Activated T-helper 2 cell treated with anti-CD3 and anti-CD28 coated beads, Interferon-gamma antibody, Interleukin-2, Interleukin-4, amounts not matched to agents 10 μg/mL and 5 μg/mL and 100 μg/mL, durations not matched to agents 14 hours and 24 hours and 36 hours (primary cell): ENCODE measurements around the gene RGS3. TPM values are rescaled to one million over a fixed set of nuclear protein-coding genes. Genes with fewer than 3 reads are reported as not detected.
A peak's percentile ranks its signal among the peaks of the same experiment; 100 is the strongest.

Experiments used
- DNase-seq: peaks from one replicate; pipeline ENCODE4 v3.0.0; 2021; ENCODE audit warnings: low spot score
- H3K27ac Mint-ChIP-seq: one replicate; pipeline ENCODE4 v1.8.0; 2021; ENCODE audit warnings: mixed read lengths
- H3K27me3 Mint-ChIP-seq: one replicate; pipeline ENCODE4 v1.8.0; 2021; ENCODE audit warnings: low read depth, mixed read lengths
- H3K36me3 Mint-ChIP-seq: one replicate; pipeline ENCODE4 v1.8.0; 2021; ENCODE audit warnings: low read depth, mixed read lengths
- H3K4me1 Mint-ChIP-seq: one replicate; pipeline ENCODE4 v1.8.0; 2021; ENCODE audit warnings: low read depth, mixed read lengths
- H3K4me3 Mint-ChIP-seq: one replicate; pipeline ENCODE4 v1.8.0; 2021; ENCODE audit warnings: low read depth, mild to moderate bottlenecking, moderate library complexity, mixed read lengths
- H3K9me3 Mint-ChIP-seq: one replicate; pipeline ENCODE4 v1.8.0; 2021; ENCODE audit warnings: mixed read lengths
- intact Hi-C: fragments of 100-400 bp; cut with micrococcal nuclease; formaldehyde crosslinking; loops from one replicate; pipeline ENCODE4 v1.15.1; 2023
- total RNA-seq: library from RNA; stranded (reverse); gene quantifications from 2 replicates; pipeline ENCODE4 v1.2.3, GENCODE V29; 2022

Gene RGS3
- total RNA-seq, 1 donor from 2014 or later, result 64.2 TPM

DNA sequence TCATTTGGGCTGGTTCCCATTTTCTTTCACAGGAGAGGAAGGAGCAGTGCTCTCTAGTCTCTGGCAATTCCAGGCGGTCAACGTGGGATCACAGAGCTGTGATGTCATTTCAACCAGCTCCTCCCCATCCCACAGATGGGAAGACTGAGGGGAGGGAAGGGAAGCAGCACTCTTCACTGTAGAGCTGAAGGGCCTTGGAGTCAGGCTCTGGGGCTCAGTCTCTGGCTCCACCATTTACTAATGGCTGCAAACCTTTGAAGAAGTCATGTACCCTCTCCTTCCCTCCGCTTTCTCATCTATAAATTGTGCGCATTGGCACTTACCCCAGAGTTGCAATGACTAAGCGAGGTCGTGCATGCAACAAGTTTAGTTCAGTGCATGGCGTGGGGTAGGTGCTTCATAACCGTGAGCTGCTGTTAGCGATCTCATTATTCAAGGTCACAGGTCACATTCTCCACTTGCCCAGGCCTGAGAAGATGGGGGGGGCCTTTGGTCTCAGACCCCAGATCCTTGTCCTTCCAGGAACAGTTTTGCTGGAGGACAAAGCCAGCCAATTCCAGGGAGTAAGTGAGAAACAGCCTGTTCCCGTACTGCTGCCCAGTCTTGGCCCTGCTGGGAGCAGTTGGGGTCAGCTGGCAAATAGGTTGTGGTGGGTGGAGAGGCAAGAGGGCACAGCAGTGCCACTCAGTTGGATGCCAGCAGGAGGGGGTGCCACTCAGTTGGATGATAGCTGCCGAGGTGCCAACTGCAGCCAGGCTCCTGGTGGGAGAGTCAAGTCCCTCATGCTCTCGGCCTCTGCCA is 136.7 kb downstream of the RGS3 start:
- H3K4me3 Mint-ChIP-seq, result no peak overlapping the region
- no peaks in the 10 kb centered on the region for H3K27me3 Mint-ChIP-seq
- H3K9me3 Mint-ChIP-seq, result no peaks in the 10 kb centered on the region
- peaks cover 14% of the 10 kb centered on the region for H3K4me1 Mint-ChIP-seq
- peaks cover 28% of the 10 kb centered on the region for H3K36me3 Mint-ChIP-seq
- H3K27ac Mint-ChIP-seq, result no peak overlapping the region
- intact Hi-C loops, result no loop called here
- DNase-seq, result no peak

DNA sequence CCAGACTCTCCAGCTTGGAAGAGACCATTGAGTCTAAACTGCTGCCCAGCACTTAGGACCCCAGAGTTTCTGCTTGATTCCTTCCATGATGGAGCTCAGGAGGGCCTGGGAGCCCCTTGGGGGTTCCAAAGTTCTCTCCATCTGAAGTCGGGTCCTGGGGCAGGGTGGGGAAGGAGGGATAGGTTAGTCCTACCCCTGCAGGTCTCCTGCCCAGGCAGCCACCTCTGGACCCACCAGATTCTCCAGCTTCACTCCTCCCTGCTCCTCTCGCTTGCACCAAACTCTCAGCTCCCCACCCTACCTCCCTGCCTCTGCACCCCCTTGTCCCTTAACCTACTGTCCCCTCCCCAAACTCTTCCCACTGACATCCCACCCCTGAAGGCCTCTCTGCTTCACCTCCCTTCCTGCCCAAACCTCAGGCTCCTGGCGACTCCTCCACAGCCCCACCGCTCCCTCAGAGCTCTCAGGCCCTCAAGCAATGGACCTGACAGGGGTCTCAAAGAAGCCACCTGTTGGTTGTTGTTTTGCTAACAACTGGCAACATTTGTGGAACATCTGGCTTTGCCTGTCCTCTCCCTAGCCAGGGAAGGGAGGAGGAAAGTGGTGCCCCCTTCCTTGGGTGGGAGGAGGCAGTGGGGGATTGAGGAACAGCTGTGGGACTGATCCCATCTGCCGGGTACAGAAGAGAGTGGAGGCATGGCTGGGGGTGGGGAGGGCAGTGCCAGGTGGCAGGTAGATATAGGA is 137.5 kb downstream of the RGS3 start:
- Mint-ChIP-seq H3K9me3 (no peaks in the 10 kb centered on the region), H3K36me3 (peaks cover 20% of the 10 kb centered on the region), H3K4me3 (no peak overlapping the region), H3K4me1 (peaks cover 16% of the 10 kb centered on the region), H3K27ac (peak overlapping the region; percentile 26), H3K27me3 (no peaks in the 10 kb centered on the region)
- no peak for DNase-seq
- intact Hi-C loops, result no loop called here

DNA sequence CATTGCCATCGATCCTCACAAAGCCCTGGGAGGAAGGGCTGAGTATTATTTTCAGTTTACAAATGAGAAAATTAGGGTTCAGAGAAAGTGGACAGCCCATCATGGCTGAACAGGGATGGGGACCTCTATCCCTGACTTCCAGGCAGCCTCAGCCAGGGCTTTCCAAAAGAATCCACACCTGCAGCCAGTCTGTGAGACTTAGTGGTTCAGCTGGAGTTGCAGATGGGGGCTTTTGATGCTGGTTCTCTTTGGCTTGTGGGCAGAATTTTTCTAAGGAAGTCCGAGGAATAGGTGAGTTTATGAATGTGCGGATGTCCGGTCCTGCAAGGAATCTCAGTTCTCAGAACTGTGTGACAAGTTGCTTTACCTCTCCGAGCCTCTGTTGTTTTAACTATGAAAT is 138.1 kb downstream of the RGS3 start:
- H3K9me3 Mint-ChIP-seq, result no peaks in the 10 kb centered on the region
- H3K36me3 Mint-ChIP-seq, result peaks cover 14% of the 10 kb centered on the region
- no peaks in the 10 kb centered on the region for H3K27me3 Mint-ChIP-seq
- H3K4me1 Mint-ChIP-seq, result peaks cover 16% of the 10 kb centered on the region
- H3K4me3 Mint-ChIP-seq, result no peak overlapping the region
- intact Hi-C loops, result loop anchor here (1.0 kb wide), 2 partner anchors 10 to 22 kb away; no protein-coding TSS in a partner anchor
- H3K27ac Mint-ChIP-seq, result peak overlapping the region; percentile 77
- DNase-seq, result no peak

DNA sequence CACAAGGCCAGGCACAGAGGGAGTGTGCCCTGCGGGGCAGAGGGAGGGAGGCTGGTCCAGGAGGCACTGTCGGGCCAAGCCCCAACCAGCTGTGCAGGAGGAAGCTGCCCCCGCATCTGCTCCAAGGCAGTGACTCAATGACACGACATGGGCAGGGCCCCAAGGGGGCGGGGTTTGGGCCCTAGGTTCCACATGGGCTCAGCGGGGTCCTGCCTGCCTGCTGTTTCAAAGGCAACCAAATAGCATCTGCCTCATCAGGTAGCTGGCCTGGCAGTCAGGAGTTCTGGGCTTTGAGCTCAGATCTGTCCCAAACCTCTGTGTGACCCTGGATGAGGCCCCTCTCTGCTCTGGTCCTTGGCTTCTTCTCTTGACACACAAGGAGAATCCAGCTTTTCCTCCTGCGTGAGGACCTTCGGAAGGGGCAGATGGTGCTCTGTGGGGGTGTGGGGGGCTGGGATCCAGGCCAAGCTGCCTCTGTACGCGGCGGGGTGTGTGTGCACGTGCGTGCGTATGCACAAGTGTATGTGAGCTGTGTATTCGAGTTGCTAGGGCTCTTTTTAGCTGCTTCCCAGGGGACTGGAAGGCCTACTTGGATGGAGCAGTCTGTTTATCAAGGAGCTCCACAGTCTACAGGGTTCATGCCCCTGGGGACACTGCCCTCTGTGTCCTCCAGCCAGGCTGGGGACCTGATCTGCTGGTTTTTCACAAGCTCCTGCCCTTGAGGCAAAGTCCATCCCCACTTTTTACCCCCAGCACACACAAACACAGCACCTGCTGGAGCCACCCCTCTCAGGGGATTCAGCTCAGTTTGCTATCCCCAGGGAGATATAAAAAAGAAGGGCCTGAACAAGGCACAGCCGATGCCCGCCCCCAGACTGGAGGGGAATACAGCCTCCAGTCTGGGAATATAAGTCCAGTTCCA is 138.9 kb downstream of the RGS3 start:
- DNase-seq, result no peak
- H3K27ac Mint-ChIP-seq, result peak overlapping the region; percentile 77
- intact Hi-C loops, result loop anchor here (1.0 kb wide), 2 partner anchors 11 to 21 kb away; no protein-coding TSS in a partner anchor
- H3K9me3 Mint-ChIP-seq, result no peaks in the 10 kb centered on the region
- no peaks in the 10 kb centered on the region for H3K27me3 Mint-ChIP-seq
- H3K36me3 Mint-ChIP-seq, result peaks cover 7% of the 10 kb centered on the region
- H3K4me3 Mint-ChIP-seq, result no peak overlapping the region
- peaks cover 16% of the 10 kb centered on the region for H3K4me1 Mint-ChIP-seq

DNA sequence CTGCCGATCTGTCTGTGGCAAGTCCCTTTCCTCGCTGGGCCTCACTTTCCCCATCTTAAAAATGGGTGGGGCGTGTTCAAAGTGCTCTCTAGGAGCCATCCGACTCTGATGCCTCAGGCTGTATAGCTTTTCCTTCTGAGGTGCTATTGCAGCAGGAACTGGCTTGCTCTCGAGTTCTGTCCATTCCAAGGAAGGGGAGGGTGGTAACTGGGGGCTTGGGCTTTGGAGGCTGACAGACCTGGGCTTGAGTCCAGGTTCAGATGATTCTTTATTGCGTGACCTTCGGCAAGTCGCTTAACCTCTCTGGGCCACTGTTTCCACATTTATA is 139.5 kb downstream of the RGS3 start:
- Mint-ChIP-seq H3K27me3 (no peaks in the 10 kb centered on the region), H3K9me3 (no peaks in the 10 kb centered on the region), H3K36me3 (peaks cover 3% of the 10 kb centered on the region), H3K4me3 (no peak overlapping the region), H3K27ac (no peak overlapping the region), H3K4me1 (peaks cover 16% of the 10 kb centered on the region)
- DNase-seq, result no peak
- intact Hi-C loops, result no loop called here

DNA sequence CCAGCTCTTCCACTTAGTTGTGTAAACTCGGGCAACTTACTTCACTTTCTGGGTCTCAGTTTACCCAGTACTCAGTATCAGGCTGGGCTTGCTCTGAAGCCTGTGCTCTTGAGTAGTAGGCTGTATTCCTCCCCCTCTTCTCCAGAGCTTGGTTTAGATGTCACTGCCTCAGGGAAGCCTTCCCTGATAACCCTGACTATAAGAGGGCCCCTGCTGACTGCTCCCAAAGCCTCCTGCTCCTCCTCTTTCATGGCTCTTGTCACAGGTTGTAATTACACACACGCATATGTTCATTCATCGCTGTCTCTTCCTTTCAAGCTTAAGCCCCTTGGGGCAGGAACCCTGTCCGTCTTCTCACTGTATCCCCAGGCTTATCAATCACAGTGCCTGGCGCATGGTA is 140.2 kb downstream of the RGS3 start:
- no peaks in the 10 kb centered on the region for H3K9me3 Mint-ChIP-seq

DNA sequence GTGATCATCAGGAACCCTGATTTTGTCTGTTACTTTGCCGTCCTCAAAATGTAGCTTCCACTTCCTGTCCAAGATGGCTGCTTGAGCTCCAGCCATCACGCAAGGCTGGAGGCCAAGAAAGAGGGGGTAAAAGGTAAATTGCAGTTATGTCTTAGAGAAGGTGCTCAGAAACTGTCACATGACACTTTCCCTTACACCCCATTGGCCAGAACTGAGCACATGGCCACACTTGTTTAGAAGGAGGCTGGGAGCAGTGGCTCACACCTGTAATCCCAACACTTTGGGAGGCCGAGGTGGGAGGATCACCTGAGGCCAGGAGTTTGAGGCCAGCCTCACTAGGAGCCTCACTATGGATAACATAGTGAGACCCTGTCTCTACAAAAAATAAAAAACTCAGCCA is 140.9 kb downstream of the RGS3 start:
- Mint-ChIP-seq H3K27ac (no peak overlapping the region), H3K36me3 (no peaks in the 10 kb centered on the region), H3K9me3 (no peaks in the 10 kb centered on the region), H3K27me3 (no peaks in the 10 kb centered on the region), H3K4me1 (peaks cover 16% of the 10 kb centered on the region), H3K4me3 (no peak overlapping the region)
- no peak for DNase-seq
- intact Hi-C loops, result no loop called here

More for the DNA sequence above, 140.2 kb downstream of the RGS3 start:
- no peak for DNase-seq
- Mint-ChIP-seq H3K4me3 (no peak overlapping the region), H3K27ac (no peak overlapping the region), H3K27me3 (no peaks in the 10 kb centered on the region), H3K4me1 (peaks cover 16% of the 10 kb centered on the region), H3K36me3 (peaks cover 3% of the 10 kb centered on the region)
- intact Hi-C loops, result no loop called here

DNA sequence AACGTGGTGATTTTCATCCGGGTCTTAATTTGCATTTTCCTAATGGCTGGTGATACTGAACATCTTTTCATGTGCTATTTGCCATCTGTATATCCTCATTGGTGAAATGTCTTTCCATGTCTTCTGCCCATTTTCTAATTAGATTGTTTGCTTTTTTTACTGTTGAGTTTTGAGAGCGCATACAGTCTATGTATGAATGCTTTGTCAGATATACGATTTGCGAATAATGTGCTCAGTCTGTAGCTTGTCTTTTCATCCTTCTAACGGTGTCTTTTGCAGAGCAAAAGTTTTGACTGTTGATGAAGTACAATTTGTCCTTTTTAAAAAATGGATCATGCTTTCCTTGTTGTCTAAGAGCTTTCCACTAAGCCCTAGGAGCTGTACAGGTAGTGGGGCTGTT is 143.0 kb downstream of the RGS3 start:
- H3K27me3 Mint-ChIP-seq, result no peaks in the 10 kb centered on the region
- H3K4me3 Mint-ChIP-seq, result no peak overlapping the region
- intact Hi-C loops, result no loop called here
- no peak overlapping the region for H3K27ac Mint-ChIP-seq
- H3K36me3 Mint-ChIP-seq, result no peaks in the 10 kb centered on the region
- no peaks in the 10 kb centered on the region for H3K9me3 Mint-ChIP-seq
- no peak for DNase-seq
- peaks cover 11% of the 10 kb centered on the region for H3K4me1 Mint-ChIP-seq

DNA sequence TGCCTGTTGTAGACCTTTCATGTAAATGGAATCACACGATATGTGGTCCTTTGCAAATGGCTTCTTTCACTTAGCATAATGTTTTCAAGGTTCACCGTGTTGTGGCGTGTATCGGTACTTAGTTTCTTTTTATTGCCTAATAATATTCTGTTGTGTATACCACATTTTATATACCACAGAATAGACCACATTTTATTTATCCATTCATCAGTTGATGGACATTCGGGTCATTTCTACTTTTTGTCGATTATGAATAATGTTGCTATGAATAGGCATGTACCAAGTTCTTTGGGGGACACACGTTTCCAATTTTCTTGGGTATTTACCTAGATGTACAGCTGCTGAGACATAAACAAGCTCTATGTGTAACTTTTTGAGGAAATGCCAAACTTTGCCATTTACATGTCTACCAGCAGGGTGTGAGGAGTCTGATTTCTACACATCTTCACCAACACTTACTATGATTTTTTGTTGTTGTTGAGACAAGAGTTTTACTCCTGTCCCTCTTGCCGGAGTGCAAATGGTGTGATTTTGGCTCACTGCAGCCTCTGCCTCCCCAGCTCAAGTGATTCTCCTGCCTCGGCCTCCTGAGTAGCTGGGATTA is 144.7 kb downstream of the RGS3 start:
- H3K27ac Mint-ChIP-seq, result no peak overlapping the region
- H3K9me3 Mint-ChIP-seq, result no peaks in the 10 kb centered on the region
- DNase-seq, result no peak
- no peak overlapping the region for H3K4me3 Mint-ChIP-seq
- H3K4me1 Mint-ChIP-seq, result peaks cover 2% of the 10 kb centered on the region
- intact Hi-C loops, result no loop called here
- no peaks in the 10 kb centered on the region for H3K27me3 Mint-ChIP-seq
- no peaks in the 10 kb centered on the region for H3K36me3 Mint-ChIP-seq

DNA sequence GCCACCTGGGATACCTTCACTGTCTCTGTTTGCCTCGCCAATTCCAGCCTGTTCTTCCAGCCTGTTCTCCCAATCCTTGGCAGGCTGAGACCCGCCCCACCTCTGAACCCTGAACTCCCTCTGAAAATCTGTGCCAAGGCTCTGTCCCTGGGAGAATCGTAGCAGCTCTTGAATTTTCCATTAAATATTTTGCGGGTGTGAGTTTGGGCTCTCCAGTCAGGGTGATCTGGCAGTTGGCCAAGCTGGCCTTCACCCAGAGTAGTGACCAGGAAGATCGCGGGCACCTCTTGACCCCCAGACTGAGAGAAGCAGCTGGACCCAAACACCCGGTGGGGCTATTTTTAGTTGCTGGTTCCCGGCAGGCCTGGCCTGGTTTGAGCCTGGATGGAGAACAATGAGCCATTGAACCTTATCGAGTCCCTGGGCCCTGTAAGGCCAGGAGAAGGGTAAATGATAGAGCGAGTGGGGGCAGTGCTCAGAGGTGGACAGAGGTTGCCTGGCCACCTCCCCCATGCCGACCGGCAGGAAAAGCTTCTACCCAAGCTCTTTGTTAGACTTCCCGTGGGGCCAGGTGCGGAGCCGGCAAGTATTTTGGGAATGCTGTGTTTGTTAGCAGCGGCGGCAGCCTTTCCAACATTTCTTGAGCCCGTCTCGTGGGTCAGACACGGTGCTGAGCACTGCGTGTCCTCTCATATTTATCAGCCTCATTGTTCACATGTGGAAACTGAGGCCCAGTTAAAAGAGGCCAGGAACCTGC is 146.2 kb downstream of the RGS3 start:
- Mint-ChIP-seq H3K4me1 (peaks cover 12% of the 10 kb centered on the region), H3K27me3 (no peaks in the 10 kb centered on the region), H3K4me3 (no peak overlapping the region), H3K36me3 (no peaks in the 10 kb centered on the region), H3K27ac (no peak overlapping the region), H3K9me3 (no peaks in the 10 kb centered on the region)
- intact Hi-C loops, result no loop called here
- no peak for DNase-seq

DNA sequence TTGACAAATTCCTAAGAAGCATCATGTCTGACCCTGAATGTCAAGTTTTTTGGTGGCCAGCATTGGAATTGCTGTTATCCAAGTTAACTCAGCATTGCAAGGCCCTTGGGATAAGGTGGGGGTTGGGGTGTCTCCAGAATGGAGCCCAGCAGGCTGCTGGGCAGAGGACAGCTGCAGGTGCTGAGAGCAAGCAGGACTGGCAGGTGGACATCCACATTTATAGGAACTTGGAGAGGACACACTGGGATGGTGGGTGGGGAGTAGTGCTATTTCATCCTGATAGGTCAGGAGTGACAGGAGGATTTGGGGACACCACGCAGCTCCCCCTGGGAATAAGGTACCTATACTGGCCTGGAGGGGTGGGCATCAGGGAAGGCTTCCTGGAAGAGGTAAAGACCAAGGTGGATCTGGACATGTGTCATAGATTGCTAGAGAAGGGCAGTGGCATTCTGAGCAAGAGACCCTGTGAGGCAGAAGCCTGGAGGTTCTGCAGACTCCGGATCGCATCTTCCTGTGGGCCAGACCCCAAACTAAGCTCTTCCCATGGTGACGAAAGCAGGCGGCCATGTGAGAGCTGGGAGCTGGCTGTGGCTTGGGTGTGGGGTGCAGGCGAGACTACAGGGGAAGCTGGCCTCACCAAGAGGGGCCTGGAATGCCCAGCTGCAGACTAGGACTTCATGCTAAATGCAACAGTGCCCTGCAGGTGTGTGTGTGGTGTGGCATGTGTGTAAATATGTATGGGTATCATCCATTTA is 148.1 kb downstream of the RGS3 start:
- peaks cover 27% of the 10 kb centered on the region for H3K4me1 Mint-ChIP-seq
- H3K27me3 Mint-ChIP-seq, result no peaks in the 10 kb centered on the region
- H3K9me3 Mint-ChIP-seq, result no peaks in the 10 kb centered on the region
- intact Hi-C loops, result no loop called here
- H3K36me3 Mint-ChIP-seq, result no peaks in the 10 kb centered on the region
- no peak for DNase-seq
- H3K27ac Mint-ChIP-seq, result peak overlapping the region; percentile 20
- H3K4me3 Mint-ChIP-seq, result no peak overlapping the region
